Left cardiac atrium (tissue), 4 donors: ENCODE results near the gene RRP8. TPM values are rescaled to one million over a fixed set of nuclear protein-coding genes. Genes with fewer than 3 reads are reported as not detected.

Source experiments
- ATAC-seq, 2 donors: fragments of 200-7000 bp; cut with Tn5 transposase; one replicate each; pipeline ENCODE4 v1.9.1; 2020; ENCODE audit warnings: mild to moderate bottlenecking in 2 of 2, moderate library complexity in 2 of 2
- DNase-seq: peaks from one replicate; pipeline ENCODE4 v3.0.0-alpha.2; 2020
- intact Hi-C, 2 donors: fragments of 100-400 bp; cut with DNase I; formaldehyde crosslinking; loops; one replicate each; pipeline versions ENCODE4 v1.14.1 to v1.15.1; 2022 to 2023
- total RNA-seq, 2 donors: library from RNA; stranded (reverse); fragmentation: NEBNext Ultra II Directional; extraction: Animal tissue kit (Norgen Biotek cat#: 25700); gene quantifications; one replicate each; pipeline ENCODE4 v1.2.1, GENCODE V29; 2021
- donor health status: DM: no; HTN: yes; CAD: no.
- donor health status: DM: no; HTN: yes; CAD: no; lungs with severe emphysema.
- donor health status: DM: yes; HTN: yes; CAD: no.
- donor health status: Dilated cardiomyopathy.

RRP8 gene
- total RNA-seq, 2 donors from 2014 or later = 14.2 to 18.0 TPM

GRCh38 chr11:6620636-6621035, 17.2 kb upstream of the RRP8 start:
- intact Hi-C loops = loop anchor here in 1 of 2 donors (5.0 kb wide), 1 partner anchor 62 kb away; the partner anchor contains the start of gene MRPL17
- no peak for ATAC-seq
- no peak for DNase-seq

- ATAC-seq = peak; percentile 96 to 98
- intact Hi-C loops = no loop called here
- DNase-seq = peak; percentile 92
Observed at GRCh38 chr11:6619004-6619745, 15.8 kb upstream of the RRP8 start, which contains the start of gene TPP1. Gene TPP1, minus strand, starts transcription at chr11:6619422. Its CDS starts 22 bp downstream, at chr11:6619400.

DNA sequence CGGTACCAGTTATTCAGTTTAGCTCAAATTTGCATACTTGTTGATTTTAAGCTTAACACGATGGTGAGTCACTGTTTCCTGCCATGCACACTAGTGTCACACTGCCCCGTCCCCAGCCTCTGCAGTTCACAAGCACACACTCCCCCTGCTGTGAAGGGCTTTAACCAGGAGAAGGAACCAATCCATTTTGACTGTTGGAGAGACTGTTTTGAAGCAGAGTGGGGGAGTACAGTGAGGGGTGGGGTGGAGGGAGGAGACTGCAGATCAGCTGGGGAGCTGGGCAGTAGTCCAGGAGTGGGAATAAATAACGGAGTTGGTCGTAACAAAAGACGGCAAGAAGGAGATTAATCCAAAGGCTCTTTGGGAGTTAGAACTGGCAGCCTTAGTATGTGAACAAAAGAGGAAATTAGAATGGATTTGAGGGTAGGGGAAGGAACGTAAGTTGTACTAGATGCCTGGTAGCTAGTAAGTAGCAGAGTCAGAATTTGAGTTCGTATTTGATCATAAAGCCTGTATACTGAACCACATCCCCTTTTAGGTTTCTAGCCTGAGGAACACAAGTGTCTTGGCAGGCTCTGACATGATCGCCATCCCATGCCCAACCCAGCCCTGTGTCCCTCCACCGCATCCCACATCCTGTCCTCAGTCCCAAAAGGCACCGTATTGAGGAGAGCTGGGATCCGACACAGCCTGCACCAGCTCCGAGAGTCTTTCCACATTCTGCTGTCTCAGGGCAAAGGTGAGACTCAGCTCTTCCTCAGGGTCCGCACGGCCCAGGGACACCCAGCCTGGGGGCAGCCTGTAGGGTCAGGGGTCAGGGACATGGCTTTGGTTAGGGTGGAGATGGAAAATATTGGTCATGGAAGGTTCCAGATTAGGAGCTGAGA, 14.9 kb upstream of the RRP8 start:
- DNase-seq (no peak), ATAC-seq (peak; percentile 12 to 21)
- intact Hi-C loops = no loop called here

- intact Hi-C loops = no loop called here
- DNase-seq = no peak
Observed at GRCh38 chr11:6617315-6617781, 13.9 kb upstream of the RRP8 start.

DNA sequence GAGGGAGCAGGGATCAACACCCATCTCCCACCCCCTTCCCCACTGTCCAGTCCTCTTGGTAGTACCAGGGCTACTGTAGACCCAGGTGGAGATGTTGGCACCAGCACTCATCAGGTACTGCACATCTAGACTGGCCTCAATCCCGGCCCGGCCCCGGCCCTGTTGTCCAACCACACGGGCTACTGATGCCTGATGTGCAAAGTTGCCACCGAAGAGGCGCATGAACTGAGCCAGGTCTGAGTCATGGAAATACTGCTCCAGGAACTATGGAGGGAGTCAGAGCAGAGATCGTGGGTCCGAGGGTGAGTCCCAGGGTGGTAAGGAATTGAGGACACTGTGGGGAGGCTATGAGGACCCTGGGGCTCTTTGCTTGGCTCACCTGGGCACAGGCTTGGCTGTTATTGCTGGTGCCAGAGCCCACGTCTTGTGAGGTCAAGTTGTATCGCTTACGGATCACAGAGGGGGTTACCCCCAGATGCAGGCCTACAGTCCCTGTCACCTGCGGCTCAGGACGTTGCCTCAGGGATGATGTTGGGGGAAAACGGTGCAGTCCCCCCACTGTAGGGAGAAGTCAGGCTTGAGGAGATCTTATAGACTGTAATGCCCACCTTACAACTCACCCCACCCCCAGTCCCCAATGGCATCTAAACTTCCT, 13.3 kb upstream of the RRP8 start:
- intact Hi-C loops = no loop called here
- DNase-seq = no peak
- no peak for ATAC-seq

More at GRCh38 chr11:6617315-6617781, 13.9 kb upstream of the RRP8 start:
- ATAC-seq = no peak

DNA sequence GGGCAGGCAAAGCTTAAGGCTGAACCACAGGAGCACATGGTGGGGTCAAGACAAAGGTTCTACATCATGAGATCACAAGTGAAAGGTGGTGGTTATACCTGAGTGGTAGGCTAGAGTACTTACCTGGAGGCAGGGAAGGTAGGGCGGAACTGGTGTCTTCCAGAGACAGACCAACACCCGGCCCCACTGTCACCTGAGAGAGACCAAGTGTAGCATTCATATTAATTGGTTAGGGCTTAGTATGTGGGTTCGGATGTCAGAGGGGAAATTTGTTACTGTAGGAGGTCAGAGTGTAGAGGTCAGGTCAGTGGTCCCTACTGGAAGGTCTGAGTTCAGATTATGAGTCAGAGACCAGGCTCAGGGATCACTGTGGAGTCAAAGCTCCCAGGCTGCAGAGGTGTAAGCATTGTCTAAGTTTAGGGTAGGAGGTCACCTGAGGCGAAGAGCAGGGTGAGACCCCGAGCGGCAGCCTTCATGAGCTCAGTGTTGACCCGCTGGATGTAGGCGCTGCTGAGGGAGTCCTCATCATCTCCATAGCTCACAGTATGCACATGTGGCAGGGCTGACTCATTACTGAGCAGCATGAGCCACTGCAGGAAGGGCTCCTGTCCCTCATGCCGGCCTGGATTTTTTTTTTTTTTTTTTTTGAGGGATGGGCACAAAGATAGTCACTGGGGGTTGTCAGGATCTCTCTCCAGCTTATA, 12.6 kb upstream of the RRP8 start:
- intact Hi-C loops = no loop called here
- no peak for DNase-seq
- ATAC-seq = no peak

DNA sequence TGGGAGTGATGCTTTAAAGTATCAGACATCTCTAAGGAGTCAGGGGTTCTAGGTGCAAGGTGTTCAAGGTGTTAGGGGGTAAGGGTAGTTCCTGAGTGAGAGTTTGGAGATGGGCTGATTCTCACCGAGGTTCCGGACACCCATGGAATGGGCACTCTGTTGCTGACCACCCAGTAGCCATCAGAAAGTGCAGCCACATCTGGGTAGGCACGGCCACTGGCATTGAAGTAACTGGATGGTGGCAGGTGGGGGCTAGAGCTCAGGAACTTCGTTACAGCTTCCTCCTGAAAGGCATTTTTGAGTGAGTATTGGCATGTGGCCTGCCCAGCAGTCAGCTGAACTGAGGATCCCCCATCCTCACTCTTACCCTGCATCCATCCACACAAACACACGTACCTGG, 11.6 kb upstream of the RRP8 start:
- DNase-seq = no peak
- no peak for ATAC-seq
- intact Hi-C loops = no loop called here

- intact Hi-C loops = no loop called here
- no peak for DNase-seq
- no peak for ATAC-seq
Observed at GRCh38 chr11:6614446-6614845, 11.0 kb upstream of the RRP8 start.

DNA sequence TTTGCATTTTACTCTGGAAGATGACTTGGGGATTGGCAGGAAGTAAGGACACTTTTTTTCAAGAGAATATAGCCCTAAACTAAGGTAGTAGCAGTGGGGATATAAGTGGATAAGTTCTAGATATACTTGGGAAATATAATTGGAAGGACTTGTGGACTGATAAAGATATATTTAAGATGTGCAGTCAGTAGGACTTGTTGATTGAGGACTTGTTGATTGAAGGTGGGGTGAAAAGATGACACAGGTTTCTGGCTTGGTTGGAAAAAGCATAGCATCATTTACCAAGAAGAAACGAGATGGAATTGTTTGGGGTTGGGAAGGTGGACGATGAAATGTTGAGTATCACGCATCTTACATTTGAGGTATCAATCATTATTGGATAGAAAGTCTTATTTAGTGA, 10.1 kb upstream of the RRP8 start:
- no peak for DNase-seq
- no peak for ATAC-seq
- intact Hi-C loops = no loop called here

GRCh38 chr11:6612213-6613041, 9.0 kb upstream of the RRP8 start, which contains the start of gene TAF10:
Gene TAF10, minus strand, starts transcription at chr11:6612216. Its CDS starts 27 bp downstream, at chr11:6612189.
- intact Hi-C loops = no loop called here

GRCh38 chr11:6611963-6612212, 8.5 kb upstream of the RRP8 start:
- no peak for ATAC-seq
- intact Hi-C loops = no loop called here
- no peak for DNase-seq

More at GRCh38 chr11:6612213-6613041, 9.0 kb upstream of the RRP8 start, which contains the start of gene TAF10:
- peak; percentile 94 to 96 for ATAC-seq
- peak; percentile 99 for DNase-seq

GRCh38 chr11:6611092-6611962, 7.9 kb upstream of the RRP8 start:
- intact Hi-C loops = no loop called here
- peak; percentile 4 to 7 for ATAC-seq
- peak; percentile 60 for DNase-seq

- intact Hi-C loops = no loop called here
- no peak for DNase-seq
Observed at GRCh38 chr11:6610591-6610990, 7.2 kb upstream of the RRP8 start.

GRCh38 chr11:6609502-6610015, 6.1 kb upstream of the RRP8 start:
- intact Hi-C loops = no loop called here
- DNase-seq (no peak), ATAC-seq (no peak)

More at GRCh38 chr11:6610591-6610990, 7.2 kb upstream of the RRP8 start:
- no peak for ATAC-seq

- DNase-seq (no peak), ATAC-seq (no peak)
- intact Hi-C loops = no loop called here
Observed at GRCh38 chr11:6608726-6609501, 5.5 kb upstream of the RRP8 start.

DNA sequence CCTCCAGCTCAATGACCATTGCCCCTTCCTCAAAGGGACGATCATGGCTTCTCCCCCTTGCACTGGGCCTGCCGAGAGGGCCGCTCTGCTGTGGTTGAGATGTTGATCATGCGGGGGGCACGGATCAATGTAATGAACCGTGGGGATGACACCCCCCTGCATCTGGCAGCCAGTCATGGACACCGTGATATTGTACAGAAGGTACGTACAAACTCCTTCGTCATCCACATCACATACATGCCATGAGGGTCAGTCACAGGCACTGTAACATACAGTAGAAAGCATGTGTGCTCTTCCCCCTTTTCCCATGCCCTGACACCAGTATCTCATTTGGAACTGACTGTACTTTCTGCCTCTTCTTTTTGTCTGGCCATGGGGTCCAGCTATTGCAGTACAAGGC, 4.6 kb upstream of the RRP8 start:
- ATAC-seq (no peak), DNase-seq (no peak)
- intact Hi-C loops = no loop called here
